ENCODE results near the gene AGBL4.

AGBL4 gene

DNA sequence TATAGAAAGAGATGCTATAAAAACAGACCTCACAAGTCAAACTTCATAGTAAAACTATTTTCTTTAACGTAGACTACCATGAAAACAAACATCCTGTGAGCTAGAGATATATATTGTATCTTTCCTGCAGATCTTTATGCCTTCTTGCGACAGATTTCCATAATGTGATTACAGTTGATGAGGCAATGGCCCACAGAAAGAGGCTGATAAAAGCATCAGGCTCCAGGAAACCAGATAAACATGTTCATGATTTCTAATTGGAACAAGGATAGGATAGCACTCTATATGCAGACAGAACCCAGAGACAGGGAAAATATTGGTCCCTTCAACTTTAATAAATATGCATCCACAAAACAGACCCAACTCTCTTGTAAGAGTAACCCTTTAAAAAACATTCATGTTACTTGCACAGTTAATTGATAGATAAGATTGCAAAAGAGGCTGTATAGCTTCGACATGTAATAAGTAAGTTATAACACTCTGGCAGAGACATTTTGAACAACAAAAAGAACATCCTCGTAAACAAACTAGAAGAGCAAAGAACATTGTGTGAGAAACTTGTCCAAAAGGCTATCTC lies 329.4 kb downstream of the AGBL4 start:
- DNase-seq, result no peak

GRCh38 chr1:49686107-49686506 lies 337.6 kb downstream of the AGBL4 start:
- no peak for DNase-seq

DNA sequence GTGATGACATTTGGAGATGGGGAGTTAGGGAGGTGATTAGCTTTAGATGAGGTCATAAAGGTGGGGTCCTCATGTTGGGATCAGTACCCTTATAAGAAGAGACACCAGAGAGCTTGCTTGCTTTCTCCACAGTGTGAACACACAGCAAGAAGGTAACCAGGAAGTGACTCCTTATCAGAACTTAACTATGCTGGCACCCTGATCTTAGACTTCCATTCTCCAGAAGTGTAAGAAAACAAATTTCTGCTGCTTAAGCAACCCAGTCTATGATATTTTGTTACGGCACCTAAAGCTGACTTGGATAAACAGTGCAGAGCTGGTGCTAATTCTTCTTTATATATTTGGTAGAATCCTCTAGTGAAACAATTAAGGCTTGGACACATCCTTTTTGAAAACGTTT lies 346.0 kb downstream of the AGBL4 start:
- no peak for DNase-seq

DNA sequence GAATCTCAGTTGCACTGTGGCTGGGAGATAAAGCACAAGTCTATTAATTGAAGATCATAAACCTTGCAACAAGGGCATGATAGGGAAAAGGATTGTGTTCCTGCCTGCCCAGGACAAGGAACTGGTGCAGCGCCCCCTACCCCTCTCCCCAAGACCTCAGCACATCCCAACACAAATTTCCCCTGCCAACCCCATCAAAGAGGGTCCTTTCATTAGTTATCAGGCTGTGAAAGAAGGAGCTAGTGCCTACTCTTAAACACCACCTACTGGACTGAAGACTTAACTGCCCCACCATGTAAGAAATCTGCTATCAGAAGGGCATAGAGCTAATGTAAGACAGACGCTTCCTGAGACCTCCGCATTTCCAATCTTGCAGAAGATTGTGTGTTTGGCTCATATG lies 372.6 kb downstream of the AGBL4 start:
- DNase-seq, result no peak

DNA sequence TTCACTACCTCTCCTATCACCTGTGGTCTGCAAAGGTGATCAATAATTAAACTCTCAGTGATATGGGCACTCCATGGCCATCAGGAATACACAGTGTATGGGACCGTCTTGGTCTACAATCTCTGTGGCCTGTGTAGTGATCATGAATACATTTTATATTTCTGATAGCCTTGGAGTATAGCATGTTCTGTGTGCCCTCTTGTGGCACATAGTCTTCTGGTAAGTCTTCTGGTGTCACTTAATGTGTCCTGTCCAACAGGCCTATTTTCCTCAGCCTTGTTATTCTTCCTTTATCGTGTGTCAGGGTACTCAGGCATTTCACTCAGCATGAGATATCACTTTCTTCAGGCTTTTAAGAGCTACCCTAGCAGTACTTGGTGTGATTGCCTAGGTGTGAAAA lies 393.6 kb downstream of the AGBL4 start:
- DNase-seq, result no peak

DNA sequence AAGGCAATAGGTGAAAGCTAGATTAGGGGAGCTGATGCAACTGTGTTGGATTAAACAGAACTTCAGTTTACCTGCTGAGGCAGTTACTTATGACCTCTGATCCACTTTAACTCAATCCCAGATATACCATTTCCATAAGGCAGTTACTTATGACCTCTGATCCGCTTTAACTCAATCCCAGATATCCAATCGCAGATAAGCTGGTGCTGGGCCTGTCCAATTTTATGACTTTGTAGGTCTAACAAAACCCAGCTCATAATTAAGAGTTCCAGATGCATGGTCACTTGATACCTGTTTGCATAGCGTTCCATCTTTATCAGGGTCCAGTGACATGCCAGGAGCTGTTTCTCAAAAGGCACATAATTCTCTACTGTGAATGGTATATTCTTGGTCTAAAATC lies 396.0 kb downstream of the AGBL4 start:
- no peak for DNase-seq

- no peak for DNase-seq
These were observed 397.3 kb downstream of the AGBL4 start for GRCh38 chr1:49626472-49626871.

DNA sequence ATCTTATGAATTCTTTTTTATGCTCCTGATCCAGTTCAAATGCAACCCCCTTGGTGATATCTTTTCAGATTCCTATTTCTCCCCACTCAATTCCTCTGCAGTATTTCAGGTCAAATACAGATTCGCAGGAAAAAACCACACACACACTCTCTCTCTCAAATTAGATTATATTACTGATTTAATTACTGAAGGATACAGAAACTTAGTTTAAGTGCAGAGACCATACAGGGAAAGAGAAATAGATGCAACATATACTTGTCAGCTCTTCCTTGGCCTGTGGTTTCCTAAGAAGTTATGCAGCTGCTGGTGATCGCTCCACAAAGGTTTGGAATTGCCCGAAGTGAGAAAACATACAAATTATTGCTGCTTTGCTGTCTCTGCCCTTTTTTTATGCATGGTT lies 400.9 kb downstream of the AGBL4 start:
- DNase-seq, result no peak

DNA sequence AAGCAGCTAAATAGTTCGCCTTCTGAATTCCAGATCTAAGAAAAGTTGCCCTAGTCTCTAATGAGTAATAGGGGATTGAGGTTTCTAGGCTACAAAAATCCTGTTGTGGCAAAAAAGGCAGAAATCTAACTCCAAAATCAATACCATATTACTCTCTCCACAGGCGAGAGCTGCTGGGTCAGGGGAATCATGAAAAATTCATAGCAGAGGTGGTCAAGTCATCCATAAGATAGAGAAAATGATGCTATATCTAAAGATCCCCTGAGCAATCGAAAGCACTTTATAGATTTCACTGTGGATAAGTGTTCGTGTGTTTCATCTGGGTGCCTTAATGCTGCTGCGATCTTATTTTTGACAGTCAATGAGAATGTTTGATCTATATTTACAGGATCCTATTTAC lies 417.7 kb downstream of the AGBL4 start:
- no peak for DNase-seq

GRCh38 chr1:49597436-49597835 lies 426.3 kb downstream of the AGBL4 start:
- DNase-seq, result no peak

DNA sequence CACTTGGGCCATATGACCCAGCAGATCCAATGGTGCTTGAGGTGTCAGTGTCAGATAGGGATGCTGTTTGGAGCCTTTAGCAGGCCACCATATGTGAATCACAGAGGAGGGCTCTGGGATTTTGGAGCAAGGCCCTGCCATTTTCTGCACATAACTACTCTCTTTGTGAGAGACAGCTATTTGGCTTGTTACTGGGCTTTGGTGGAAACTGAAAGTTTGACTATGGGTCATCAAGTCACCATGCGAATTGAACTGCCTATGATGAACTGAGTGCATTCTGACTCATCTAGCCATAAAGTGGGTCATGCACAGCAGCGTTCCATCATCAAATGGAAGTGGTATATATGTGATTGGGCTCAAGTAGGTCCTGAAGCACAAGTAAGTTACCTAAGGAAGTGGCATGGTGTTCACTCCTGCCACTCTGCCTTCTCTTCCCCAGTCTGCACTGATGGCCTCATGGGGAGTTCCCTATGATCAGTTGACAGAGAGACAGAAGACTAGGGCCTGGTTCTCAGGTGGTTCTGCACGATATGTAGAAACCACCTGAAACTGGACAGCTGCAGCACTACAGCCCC lies 447.3 kb downstream of the AGBL4 start:
- no peak for DNase-seq

DNA sequence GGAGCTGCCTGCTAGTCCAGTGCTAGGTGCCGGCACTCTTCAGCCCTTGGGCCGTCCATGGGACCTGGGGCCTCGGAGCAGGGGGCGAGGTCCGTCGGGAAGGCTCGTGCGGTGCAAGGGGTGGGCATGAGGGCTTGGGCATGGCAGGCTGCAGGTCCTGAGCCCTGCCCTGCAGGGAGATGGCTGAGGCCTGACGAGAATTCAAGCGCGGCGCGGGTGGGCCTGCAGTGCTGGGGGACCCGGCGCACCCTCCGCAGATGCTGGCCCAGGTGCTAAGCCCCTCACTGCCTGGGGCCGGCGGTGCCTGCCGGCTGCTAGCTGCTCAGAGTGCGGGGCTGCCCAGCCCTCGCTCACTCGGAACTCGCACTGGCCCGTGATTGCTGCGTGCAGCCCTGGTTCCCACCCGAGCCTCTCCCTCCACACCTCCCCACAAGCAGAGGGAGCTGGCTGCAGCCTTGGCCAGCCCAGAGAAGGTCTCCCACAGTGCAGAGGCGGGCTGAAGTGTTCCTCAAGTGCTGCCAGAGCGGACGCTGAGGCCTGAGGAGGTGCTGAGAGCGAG lies 467.0 kb downstream of the AGBL4 start:
- no peak for DNase-seq

DNA sequence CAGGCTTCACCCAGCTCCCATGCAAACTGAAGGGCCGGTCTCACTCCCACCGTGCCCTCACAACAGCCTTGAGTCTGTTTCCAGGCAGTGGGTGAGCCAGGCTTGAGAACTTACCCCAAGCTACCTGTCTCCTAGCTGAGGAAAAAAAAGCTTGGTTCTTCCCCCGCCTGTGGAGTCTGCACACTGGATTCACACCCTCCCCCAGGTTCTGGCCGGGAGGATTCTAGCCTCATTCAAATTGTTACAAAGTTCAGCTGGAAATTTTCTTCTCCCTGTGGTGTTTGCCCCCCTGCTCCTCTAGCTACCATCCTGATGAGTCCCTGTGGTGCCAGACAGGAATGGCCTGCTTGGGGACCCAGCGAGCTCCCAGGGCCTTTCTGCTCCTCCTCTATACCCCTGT lies 471.7 kb downstream of the AGBL4 start:
- no peak for DNase-seq

GRCh38 chr1:49544615-49545014 lies 479.1 kb downstream of the AGBL4 start:
- no peak for DNase-seq

- DNase-seq, result no peak
These were observed 482.5 kb downstream of the AGBL4 start for GRCh38 chr1:49541096-49541752.

DNA sequence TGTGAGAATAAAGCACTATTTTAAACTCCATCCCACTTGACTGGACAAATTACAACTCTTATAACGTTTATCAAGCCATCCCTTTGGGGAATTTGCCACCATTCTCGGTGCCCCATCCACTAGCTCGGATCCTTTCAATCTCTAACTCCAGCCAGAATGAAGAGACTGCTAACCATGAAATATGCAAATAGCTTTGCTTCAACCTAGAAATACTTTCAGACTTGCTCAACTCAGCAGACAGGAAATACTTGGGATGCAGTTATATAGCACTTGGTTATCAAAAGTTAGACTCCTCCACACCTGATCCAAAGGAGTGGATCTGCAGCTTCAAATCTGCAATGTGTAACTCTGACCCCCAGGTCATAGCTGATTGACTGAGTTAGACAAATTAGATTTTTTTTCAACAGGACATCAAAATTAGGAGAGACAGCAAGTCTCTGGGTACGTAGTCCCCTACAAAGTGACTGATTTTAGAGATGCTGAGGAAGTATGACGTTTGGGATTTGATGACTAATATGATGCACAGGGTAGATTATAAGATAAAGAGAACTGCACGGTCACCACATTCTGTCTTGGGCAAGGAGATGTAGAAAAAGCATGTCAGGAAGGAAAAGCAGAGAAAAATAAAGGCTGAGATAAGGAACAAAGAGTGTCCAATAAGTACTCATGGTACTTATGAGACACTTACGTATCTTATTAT lies 496.0 kb downstream of the AGBL4 start:
- no peak for DNase-seq

- no peak for DNase-seq
These were observed 497.1 kb downstream of the AGBL4 start for GRCh38 chr1:49526672-49527071.

DNA sequence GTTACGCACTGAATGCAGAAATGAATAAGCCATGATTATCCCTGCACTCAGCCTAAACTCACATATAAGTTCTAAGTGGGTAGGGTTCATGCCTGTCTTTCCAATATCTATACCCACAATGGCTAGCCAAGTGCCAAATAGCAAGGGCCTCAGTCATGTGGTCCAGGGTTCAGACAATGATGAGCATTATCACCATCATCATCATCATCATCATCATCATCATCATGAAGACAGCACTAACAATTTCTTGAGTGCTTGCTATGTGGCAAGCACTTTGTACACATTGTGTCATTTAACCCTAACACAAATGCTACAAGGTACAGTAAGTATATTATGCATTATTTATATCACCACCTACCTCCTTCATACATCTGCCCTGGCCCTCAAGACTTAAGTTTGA lies 500.0 kb downstream of the AGBL4 start:
- no peak for DNase-seq

GRCh38 chr1:49466961-49467360 lies 556.8 kb downstream of the AGBL4 start:
- no peak for DNase-seq

DNA sequence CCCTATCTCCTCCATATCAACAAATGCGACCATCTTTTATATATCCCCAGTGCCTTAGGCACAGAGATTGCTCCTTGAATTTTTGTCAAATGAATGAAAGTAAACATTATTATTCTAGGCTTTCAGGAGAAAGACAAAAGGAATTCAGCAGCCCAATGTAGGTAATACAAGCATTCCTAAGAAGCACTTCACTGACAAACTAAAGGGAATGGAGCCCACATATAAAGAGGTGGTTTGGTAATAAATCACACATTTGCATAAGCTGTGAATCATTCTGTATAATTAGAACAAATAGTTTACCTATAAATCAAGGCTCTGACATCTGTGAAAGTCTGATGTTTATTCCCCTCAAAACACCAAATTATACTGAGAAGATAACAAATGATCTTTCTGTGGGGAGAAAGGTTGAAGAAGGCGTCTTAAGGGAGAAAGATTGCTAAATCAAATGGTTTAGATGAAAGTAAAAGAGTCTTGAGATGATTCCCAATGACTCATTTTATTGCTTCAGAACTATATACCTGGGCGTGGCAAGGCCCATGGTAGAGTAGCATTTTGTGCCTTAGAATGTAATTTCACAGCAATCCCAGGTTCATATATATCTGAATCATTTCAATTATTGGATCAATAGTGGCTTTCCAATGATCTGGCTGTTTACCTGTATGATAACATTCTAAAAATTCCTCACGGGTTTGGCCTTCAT lies 558.1 kb downstream of the AGBL4 start:
- no peak for DNase-seq

- DNase-seq, result no peak
These were observed 575.6 kb downstream of the AGBL4 start for GRCh38 chr1:49448200-49448599.

DNA sequence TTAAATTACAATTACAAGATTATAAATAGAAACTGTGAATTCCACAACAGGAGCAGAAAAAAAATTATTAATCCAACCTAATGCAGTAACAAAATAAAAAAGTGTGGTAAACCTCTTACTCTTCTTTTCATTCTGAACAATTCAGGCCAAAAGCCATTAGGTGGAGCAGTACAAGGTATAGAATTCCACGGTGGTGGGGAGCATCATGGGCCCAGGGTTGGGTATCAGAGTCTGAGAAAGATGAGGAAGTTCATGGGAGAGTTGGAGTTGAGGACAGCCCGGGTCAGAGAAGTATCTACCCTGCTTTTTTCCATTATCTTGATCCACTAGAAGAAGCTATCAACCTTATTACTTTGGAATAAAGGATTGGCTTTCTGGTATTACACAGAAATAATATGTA lies 586.9 kb downstream of the AGBL4 start:
- no peak for DNase-seq

DNA sequence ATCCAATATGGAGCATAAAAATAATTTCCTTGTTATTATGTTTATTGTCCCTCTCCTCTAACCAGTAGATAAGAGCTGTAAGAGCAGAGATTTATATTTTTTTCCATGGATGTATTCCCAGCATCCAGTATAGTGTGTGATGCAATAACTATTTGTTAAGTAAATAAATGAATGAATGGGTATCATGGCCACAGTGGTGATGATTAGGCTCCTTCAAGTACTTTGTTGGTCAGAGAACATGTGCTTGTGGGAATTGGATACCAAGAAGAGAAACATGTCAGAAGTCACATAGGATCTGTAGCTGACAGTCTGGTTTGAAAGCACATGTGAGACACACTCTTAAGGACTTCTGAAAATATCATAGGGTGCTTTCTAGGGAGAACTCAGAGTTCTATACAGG lies 588.5 kb downstream of the AGBL4 start:
- no peak for DNase-seq

Measured in fibroblast of skin of right biceps (primary cell).